Amniotic epithelial cell (primary cell): ENCODE data around the gene S1PR4.
A peak's percentile ranks its signal among the peaks of the same experiment; 100 is the strongest.
"Not testable (repeated sequence)": the region's sequence is repeated elsewhere in the genome, so short reads cannot be mapped to it uniquely, and the experiment has no call there.

Source experiments
- DNase-seq: peaks from one replicate; pipeline ENCODE4 v3.0.0-alpha.2; 2010; ENCODE audit warnings: low read depth

S1PR4 gene

DNA sequence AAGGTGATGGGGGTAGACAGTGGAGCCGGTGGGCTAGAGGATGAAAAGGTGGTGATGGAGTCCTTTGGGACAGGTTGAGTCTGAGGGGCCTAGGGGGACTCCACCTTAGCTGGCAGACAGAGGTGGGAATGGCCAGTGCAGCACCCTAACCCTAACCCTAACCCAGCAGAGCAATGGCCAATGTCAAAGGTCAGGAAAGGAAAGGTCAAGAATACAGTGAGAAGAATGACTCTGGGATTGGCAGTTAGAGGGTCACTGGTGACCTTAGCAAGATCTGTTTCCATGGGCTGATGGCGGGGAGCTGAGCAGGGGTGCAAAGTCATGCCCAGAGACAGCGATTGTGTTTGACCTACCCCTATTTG, 26.2 kb upstream of the S1PR4 start:
- no peak for DNase-seq

GRCh38 chr19:3153286-3154230, 25.0 kb upstream of the S1PR4 start:
- DNase-seq: no peak

- DNase-seq: not testable (repeated sequence)
Observed at GRCh38 chr19:3154447-3154846, 24.1 kb upstream of the S1PR4 start.

DNA sequence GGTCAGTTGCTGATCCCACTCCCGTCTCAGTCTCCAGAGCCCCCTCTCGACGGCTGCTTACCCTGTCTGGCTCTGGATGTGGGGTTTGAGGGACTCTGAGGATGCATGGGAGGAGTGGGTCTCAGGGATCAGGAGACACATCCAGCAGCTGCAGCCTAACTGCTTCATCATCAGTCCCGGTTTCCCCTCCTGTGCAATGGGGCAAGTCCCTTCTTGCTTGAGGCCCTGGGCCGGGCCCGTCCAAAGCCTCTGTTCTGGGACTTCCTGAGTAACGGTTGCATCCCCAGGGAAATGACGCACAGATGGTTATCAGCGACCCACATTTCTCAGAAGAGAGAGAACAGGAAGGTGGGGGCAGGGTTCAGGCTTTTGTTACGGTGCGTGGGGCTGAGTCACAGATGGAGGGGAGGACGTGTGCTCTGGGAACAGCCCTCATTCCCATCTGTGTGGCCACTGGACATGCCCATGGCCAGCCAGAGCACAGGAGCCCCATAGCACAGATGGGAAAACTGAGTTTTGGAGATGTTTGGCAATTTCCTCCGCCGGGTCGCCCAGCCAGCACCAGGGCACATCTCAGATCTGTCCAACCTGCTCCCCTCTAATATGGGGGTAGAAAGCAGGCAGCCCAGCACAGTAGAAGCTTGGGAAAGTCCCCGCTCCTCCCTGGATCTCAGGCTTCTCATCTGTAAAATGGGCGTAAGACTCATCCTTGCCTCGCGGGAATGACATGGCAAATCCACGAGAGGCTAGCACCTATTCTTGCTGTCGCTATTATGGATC, 23.4 kb upstream of the S1PR4 start:
- peak; percentile 99 for DNase-seq

- DNase-seq: no peak
Observed at GRCh38 chr19:3157096-3157845, 21.3 kb upstream of the S1PR4 start.

DNA sequence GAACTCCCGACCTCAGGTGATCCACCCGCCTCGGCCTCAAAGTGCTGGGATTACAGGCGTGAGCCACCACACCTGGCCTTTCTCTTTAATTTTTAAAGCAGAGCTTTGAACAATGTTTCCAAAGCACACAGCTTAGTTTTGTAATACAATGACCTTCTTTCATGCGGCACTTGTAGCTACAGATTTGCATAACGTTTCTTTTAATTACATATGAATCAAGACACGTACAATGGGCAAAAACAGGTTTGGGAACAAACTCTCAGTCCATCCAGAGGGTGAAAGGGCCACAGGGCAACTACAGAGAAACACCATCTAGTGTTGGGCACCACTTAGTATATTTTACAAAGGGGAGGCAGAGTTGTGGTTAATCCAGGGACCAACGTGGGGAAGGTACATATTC, 19.0 kb upstream of the S1PR4 start:
- DNase-seq: no peak

DNA sequence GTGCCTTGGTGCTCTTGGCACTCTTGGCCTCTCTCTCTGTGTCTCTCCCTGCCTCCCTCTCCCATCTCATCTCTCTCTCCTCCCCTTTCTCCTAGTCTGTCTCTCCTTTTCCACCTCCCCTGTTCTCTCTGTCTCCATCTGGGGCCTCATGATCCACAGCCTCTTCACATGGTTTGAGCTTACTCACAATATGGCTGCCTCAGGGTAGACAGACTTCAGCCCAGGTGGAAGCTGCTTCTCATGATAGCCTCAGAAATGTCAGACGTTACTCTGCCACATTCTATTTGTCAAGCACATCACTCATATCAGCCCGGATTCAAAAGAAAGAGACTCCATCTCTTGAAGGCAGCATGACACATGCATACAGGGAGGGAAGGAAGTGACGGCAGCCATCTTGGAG, 18.4 kb upstream of the S1PR4 start:
- no peak for DNase-seq

GRCh38 chr19:3161453-3161852, 17.1 kb upstream of the S1PR4 start:
- peak; percentile 22 for DNase-seq

GRCh38 chr19:3162418-3163229, 15.9 kb upstream of the S1PR4 start:
- DNase-seq: peak; percentile 28

DNA sequence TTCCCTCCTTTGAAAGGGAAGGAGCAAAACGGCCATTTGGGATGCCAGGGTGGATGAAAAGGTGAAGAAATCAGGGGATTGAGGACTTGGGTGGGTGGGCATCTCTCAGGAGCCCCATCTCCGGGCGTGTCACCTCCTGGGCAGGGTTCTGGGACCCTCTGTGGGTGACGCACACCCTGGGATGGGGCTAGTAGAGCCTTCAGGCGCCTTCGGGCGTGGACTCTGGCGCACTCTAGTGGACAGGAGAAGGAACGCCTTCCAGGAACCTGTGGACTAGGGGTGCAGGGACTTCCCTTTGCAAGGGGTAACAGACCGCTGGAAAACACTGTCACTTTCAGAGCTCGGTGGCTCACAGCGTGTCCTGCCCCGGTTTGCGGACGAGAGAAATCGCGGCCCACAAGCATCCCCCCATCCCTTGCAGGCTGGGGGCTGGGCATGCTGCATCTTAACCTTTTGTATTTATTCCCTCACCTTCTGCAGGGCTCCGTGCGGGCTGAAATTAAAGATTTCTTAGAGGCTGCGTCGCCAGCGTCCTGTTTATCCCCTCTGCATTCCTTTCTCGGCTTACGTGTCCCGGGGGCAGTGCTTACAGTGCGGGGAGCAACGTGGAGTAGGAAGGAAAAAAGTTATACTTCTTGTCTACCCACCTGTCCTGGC, 15.2 kb upstream of the S1PR4 start:
- peak; percentile 28 for DNase-seq

DNA sequence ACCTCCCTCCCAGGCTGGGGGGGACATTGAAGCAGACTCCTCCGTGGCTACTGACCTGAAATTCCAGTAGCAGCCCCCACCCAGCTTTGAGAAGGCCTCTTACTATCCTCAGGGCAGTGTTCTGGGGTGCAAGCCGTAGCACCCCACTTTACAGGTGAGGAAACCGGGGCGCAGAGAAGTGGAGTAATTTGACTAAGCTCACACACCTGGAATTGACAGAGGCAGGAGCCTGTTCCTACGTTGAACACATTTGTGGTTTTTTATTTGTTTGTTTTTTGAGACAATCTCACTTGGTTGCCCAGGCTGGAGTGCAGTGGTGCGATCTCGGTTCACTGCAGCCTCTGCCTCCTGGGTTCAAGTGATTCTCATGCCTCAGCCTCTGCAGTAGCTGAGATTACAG, 14.6 kb upstream of the S1PR4 start:
- no peak for DNase-seq

GRCh38 chr19:3167533-3168272, 10.9 kb upstream of the S1PR4 start:
- no peak for DNase-seq

DNA sequence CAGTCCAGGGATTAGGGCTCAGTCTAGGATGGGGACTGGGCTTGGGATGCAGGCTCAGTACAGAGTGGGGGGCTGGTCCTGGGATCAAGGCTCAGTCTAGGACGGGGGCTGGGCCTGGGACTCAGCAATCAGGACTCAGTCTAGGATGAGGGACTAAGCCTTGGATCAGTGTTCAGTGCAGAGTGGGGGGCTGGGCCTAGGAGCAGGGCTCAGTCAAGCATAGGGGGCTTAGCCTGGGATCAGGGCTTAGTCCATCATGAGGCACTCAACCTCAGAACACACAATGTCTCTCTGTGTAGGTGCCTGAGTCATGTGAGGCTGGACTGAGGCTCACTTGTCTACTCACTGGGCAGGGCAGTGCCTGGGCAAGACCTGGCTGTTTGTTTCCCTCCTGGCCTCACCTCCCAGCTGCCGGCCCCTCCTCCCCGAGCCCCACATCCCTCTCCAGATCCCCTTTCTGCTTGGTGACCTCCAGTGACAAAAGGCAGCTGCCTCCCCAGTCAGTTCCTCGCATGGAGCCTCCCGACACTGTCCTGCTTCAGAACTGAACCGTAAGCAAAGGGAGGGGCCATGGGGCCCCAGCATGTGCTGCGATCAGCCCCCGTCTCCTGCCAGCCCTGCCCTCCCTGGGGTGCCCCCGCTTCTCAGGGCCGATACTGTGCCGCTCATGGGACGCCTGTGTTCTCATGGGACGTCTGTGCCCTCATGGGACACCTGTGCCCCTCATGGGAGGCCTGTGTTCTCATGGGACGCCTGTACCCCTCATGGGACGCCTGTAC, 6.5 kb upstream of the S1PR4 start:
- DNase-seq: no peak

DNA sequence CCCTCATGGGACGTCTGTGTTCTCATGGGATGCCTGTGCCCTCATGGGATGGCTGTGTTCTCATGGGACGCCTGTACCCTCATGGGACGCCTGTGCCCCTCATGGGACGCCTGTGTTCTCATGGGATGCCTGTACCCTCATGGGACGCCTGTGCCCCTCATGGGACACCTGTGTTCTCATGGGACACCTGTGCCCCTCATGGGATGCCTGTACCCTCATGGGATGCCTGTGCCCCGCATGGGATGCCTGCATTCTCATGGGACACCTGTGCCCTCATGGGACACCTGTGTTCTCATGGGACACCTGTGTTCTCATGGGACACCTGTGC, 5.9 kb upstream of the S1PR4 start:
- DNase-seq: not testable (repeated sequence)

DNA sequence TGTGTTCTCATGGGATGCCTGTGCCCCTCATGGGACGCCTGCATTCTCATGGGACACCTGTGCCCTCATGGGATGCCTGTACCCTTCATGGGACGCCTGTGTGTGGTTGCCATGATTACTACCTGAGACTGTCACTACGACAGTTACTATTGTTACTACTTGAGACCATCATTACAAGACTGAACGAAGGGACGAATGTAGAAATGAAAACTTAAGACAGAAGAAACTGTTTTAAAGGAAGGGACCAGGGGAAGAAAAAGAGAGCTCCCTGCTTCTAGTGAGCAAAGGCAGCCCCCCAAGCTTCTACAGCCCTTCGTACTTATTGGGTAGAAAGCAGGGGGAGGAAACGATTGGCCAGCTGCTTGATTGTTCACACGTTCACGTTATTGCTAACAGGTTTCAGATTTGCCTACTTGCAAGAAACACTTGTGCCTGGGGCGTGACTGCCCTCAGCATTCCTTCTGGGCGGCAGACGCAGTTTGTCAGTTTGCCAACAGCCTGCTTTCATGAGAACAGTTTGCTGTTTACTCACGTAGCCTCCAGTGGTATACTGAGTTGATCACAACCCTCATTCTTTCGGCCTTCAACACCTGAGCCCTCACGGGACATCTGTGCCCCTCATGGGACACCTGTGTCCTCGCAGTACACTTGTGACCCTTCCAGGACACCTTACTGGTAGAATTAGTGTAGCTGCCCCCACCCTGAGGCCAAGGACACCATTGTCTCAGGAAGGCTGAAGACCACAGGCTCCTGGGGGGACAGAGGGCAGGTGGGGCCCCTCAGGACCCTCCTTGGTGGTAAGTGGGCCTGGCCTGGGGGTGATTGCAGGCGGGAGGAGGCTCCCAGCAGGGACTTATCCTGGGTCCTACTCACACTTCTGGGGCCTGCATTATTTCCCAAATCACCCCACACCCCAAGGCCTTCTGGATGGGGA, 2.5 kb upstream of the S1PR4 start:
- DNase-seq: peak; percentile 43

- DNase-seq: no peak
Observed at GRCh38 chr19:3176715-3177501, 1.7 kb upstream of the S1PR4 start.

DNA sequence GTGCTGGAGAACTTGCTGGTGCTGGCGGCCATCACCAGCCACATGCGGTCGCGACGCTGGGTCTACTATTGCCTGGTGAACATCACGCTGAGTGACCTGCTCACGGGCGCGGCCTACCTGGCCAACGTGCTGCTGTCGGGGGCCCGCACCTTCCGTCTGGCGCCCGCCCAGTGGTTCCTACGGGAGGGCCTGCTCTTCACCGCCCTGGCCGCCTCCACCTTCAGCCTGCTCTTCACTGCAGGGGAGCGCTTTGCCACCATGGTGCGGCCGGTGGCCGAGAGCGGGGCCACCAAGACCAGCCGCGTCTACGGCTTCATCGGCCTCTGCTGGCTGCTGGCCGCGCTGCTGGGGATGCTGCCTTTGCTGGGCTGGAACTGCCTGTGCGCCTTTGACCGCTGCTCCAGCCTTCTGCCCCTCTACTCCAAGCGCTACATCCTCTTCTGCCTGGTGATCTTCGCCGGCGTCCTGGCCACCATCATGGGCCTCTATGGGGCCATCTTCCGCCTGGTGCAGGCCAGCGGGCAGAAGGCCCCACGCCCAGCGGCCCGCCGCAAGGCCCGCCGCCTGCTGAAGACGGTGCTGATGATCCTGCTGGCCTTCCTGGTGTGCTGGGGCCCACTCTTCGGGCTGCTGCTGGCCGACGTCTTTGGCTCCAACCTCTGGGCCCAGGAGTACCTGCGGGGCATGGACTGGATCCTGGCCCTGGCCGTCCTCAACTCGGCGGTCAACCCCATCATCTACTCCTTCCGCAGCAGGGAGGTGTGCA, 587 bp downstream of the S1PR4 start:
- no peak for DNase-seq
